ENCODE results near the gene ASPSCR1. TPM values are rescaled to one million over a fixed set of nuclear protein-coding genes. Genes with fewer than 3 reads are reported as not detected.

Gene ASPSCR1
- total RNA-seq, 1 donor from 2014 or later = 30.4 TPM

DNA sequence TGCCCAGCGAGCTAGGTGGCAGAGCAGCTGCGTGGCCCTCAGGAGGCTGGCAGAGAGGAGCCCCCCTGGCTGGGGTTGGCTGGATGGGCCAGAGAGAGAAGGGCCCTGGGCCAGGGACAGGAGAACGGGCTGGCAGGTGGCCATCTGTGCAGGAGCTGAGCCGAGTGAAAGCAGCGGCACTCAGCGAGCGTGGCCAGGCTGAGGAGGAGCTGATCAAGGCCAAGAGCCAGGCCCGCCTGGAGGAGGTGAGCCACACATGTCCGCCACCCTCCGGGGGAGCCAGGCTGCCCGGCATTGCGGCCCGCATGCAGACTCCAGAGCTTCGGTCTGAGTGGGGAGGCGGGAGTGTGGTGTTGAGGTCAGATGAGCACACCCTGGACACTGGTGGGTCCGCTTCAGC lies 52.0 kb downstream of the ASPSCR1 start:
- Mint-ChIP-seq H3K27me3 (ENCODE audit: low read depth) (no peaks in the 10 kb centered on the region), H3K27ac (ENCODE audit: unreplicated experiment) (no peak overlapping the region), H3K4me3 (ENCODE audit: unreplicated experiment) (no peak overlapping the region), H3K9me3 (ENCODE audit: low read depth) (no peaks in the 10 kb centered on the region), H3K36me3 (ENCODE audit: low read depth) (no peaks in the 10 kb centered on the region), H3K4me1 (ENCODE audit: low read depth) (peaks cover 11% of the 10 kb centered on the region)
- TF ChIP-seq, protein P1, sequence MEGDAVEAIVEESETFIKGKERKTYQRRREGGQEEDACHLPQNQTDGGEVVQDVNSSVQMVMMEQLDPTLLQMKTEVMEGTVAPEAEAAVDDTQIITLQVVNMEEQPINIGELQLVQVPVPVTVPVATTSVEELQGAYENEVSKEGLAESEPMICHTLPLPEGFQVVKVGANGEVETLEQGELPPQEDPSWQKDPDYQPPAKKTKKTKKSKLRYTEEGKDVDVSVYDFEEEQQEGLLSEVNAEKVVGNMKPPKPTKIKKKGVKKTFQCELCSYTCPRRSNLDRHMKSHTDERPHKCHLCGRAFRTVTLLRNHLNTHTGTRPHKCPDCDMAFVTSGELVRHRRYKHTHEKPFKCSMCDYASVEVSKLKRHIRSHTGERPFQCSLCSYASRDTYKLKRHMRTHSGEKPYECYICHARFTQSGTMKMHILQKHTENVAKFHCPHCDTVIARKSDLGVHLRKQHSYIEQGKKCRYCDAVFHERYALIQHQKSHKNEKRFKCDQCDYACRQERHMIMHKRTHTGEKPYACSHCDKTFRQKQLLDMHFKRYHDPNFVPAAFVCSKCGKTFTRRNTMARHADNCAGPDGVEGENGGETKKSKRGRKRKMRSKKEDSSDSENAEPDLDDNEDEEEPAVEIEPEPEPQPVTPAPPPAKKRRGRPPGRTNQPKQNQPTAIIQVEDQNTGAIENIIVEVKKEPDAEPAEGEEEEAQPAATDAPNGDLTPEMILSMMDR (IDR thresholded peaks at IDR 0.05) = no peak
- no peak for DNase-seq (ENCODE audit: low spot score)

DNA sequence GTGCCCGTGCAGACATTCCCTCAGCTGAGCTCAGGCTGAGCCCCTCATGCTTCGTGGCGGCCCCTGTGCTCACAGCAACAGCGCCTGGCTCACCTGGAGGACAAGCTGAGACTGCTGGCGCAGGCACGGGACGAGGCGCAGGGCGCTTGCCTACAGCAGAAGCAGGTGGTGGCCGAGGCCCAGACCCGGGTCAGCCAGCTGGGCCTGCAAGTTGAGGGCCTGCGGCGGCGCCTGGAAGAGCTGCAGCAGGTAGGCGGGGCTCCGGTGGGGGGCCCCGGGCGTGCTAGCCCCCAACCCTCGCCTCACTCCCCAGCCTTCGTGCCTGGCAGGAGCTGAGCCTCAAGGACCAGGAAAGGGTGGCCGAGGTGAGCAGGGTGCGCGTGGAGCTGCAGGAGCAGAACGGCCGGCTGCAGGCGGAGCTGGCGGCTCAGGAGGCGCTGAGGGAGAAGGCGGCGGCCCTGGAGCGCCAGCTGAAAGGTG lies 52.6 kb downstream of the ASPSCR1 start:
- H3K36me3 Mint-ChIP-seq (ENCODE audit: low read depth) = no peaks in the 10 kb centered on the region
- TF ChIP-seq, protein P1 (IDR thresholded peaks at IDR 0.05) = no peak
- peaks cover 11% of the 10 kb centered on the region for H3K4me1 Mint-ChIP-seq (ENCODE audit: low read depth)
- no peaks in the 10 kb centered on the region for H3K27me3 Mint-ChIP-seq (ENCODE audit: low read depth)
- no peak overlapping the region for H3K27ac Mint-ChIP-seq (ENCODE audit: unreplicated experiment)
- no peak for DNase-seq (ENCODE audit: low spot score)
- no peaks in the 10 kb centered on the region for H3K9me3 Mint-ChIP-seq (ENCODE audit: low read depth)
- H3K4me3 Mint-ChIP-seq (ENCODE audit: unreplicated experiment) = no peak overlapping the region

DNA sequence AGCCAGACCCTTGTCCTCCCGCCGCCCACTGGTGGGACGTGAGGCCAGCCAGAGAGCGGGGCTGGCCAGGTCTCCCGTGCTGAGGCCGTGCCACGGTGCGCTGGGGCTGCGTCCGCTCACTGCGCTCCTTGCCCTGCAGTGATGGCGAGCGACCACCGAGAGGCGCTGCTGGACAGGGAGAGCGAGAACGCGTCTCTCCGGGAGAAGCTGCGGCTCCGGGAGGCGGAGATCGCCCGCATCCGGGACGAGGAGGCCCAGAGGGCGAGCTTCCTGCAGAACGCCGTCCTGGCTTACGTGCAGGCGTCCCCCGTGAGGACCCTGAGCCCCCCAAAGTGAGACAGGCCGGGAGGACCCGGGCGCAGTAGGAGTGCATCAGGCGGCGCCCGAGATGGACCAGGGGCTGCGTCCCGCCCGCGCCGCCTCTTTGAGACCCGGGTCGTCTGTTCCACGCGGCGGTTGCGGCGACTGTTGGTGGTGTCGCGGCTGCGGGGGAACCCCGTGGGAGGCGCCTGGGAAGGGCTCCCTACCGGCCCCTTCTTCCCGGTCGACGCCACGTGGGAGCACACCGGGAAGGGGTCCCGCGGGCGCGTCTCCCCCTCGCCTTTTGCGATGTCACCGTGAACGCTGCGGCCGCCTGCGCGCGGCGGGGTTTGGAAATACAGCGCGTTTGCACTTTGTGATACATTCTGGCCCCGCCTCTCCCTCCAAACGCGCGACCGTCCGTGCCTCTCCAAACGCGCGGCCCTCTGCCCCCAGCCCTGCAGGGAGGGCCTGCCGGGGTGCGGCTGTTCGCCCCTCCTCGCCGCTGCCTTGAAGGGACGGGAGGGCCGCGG lies 53.3 kb downstream of the ASPSCR1 start:
- H3K36me3 Mint-ChIP-seq (ENCODE audit: low read depth) = no peaks in the 10 kb centered on the region
- H3K27me3 Mint-ChIP-seq (ENCODE audit: low read depth) = no peaks in the 10 kb centered on the region
- peak overlapping the region; percentile 76 for H3K4me3 Mint-ChIP-seq (ENCODE audit: unreplicated experiment)
- H3K4me1 Mint-ChIP-seq (ENCODE audit: low read depth) = peaks cover 11% of the 10 kb centered on the region
- peak overlapping the region; percentile 57 for H3K27ac Mint-ChIP-seq (ENCODE audit: unreplicated experiment)
- TF ChIP-seq, protein P1 (IDR thresholded peaks at IDR 0.05) = peak; percentile 93
- H3K9me3 Mint-ChIP-seq (ENCODE audit: low read depth) = no peaks in the 10 kb centered on the region
- DNase-seq (ENCODE audit: low spot score) = no peak

DNA sequence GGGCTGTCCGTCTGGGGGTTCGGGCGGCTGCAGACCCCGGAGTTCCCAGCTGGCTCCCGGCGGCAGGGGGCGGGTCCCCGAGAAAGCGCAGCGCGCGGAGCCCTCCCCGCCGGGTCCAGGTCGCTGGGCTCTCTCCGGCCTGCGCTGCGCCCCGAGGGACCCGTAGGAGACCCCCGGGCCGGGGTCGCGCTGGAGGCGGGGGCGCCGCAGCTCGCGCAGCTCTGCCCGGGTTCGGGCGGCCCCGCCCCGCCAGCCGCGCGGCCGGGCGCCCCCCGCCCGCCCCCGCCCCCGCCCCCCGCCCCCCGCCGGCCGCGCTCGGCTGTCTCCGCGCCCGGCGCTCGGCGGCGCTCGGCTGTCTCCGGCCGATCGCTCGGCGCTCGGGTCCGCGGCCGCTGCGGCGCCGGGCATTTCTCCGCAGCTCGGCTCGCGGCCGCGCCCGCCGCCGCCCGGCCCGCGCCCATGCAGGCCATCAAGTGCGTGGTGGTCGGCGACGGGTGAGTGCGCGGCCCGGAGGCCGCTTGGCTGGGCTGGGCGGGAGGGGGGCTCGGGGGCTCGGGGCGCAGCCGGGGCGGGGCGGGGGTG lies 54.0 kb downstream of the ASPSCR1 start, which contains the start of gene RAC3:
TSS of gene RAC3 (plus strand) at position 376 of the 582 bp plus-strand sequence. CDS start at position 460, 84 bp downstream.
- peaks cover 11% of the 10 kb centered on the region for H3K4me1 Mint-ChIP-seq (ENCODE audit: low read depth)
- peak within 1 kb of the TSS; percentile 57 for H3K27ac Mint-ChIP-seq (ENCODE audit: unreplicated experiment)
- DNase-seq (ENCODE audit: low spot score) = no peak
- TF ChIP-seq, protein P1 (IDR thresholded peaks at IDR 0.05) = no peak
- H3K9me3 Mint-ChIP-seq (ENCODE audit: low read depth) = no peaks in the 10 kb centered on the region
- H3K27me3 Mint-ChIP-seq (ENCODE audit: low read depth) = no peaks in the 10 kb centered on the region
- peak within 1 kb of the TSS; percentile 76 for H3K4me3 Mint-ChIP-seq (ENCODE audit: unreplicated experiment)
- no peaks in the 10 kb centered on the region for H3K36me3 Mint-ChIP-seq (ENCODE audit: low read depth)

DNA sequence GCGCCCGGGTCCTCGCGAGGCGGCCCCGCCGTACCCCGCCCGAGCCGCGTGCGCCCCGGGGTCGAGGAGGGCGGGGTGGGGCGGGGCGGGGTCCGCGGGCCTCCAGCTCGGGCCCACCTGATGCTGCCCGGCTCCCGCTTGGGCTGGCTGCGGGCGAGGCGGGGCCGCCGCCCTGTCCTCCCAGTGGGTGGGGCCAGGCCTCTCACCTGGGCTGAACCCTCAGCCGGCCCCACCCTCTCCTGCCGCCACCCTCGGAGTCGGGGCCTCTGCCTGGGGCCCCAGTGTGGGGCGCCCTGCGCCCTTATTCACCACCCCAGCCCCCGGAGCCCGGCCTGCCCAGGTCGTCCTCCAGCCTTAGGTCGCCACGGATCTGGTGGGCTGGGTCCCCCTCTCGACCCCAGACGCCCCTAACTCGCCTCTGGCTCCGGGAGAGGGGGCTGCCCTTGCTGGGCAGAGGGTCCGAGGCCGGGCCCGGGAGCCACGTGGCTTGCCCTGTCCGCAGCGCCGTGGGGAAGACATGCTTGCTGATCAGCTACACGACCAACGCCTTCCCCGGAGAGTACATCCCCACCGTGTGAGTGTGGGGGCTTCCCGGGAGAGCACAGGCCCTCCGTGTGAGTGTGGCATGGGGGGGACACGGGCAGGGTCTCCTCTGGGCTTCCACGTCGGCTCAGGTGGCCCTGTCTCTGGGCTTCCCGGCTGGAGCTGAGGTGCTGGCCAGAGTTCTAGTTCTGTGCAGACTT lies 54.6 kb downstream of the ASPSCR1 start:
- Mint-ChIP-seq H3K27ac (ENCODE audit: unreplicated experiment) (no peak overlapping the region), H3K4me3 (ENCODE audit: unreplicated experiment) (peak overlapping the region; percentile 61), H3K9me3 (ENCODE audit: low read depth) (no peaks in the 10 kb centered on the region), H3K36me3 (ENCODE audit: low read depth) (no peaks in the 10 kb centered on the region), H3K27me3 (ENCODE audit: low read depth) (no peaks in the 10 kb centered on the region), H3K4me1 (ENCODE audit: low read depth) (peaks cover 14% of the 10 kb centered on the region)
- TF ChIP-seq, protein P1 (IDR thresholded peaks at IDR 0.05) = no peak
- DNase-seq (ENCODE audit: low spot score) = no peak

All from chondrocyte (in vitro differentiated cells).